Measurements from ENCODE around the gene OTOL1.

DNA sequence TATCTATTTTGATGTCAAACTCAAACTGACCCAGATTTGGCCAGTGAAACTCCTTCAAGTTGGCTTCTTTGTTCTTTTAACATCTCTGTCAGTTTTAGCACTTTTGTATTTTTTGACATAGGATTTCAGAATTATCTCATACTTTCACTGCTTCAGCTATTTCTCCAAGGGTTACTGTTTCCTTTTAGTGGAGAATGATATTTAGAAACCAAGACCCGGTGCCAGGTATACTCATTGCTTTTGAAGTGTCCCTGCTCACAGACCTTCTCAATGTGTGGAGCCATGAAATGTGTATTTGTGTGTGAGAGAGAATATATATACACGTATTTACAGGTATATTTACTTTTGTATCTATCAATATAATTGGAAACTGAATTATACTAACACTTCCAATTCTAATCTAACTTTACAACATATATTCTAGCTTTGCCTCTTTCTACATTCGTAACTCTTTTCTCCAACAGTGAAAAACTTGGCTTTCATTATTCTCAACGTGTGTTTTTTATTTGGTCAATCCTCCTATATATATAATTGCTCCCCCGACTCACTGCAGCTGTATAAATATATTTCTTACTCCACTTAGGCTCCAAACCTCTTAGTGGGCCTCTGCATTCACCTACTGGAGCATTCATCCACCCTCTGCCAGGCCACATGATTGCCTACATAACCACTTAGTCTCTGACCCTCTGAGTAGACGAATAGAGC lies 54.0 kb downstream of the OTOL1 start:
- no peak for TF ChIP-seq CTCF (IDR thresholded peaks at IDR 0.05)
- TF ChIP-seq POLR2A (IDR thresholded peaks at IDR 0.05) = no peak
